ENCODE measurements around the gene MT1G.
"Not testable (repeated sequence)": the region's sequence is repeated elsewhere in the genome, so short reads cannot be mapped to it uniquely, and the experiment has no call there.

The MT1G gene

GRCh38 chr16:56670620-56670934 lies 2.7 kb upstream of the MT1G start:
- no peak for TF ChIP-seq CTCF (IDR thresholded peaks at IDR 0.05; ENCODE audit: control insufficient read depth, insufficient read depth, low read depth, low read length, missing control alignments)
- H3K4me3 ChIP-seq (ENCODE audit: control insufficient read depth, low read depth, low read length) = no peak overlapping the region
- DNase-seq (ENCODE audit: low read depth) = no peak

- DNase-seq (ENCODE audit: low read depth) = no peak
- no peak for TF ChIP-seq CTCF (IDR thresholded peaks at IDR 0.05; ENCODE audit: control insufficient read depth, insufficient read depth, low read depth, low read length, missing control alignments)
- no peak overlapping the region for H3K4me3 ChIP-seq (ENCODE audit: control insufficient read depth, low read depth, low read length)
These were observed 2.2 kb upstream of the MT1G start for GRCh38 chr16:56669840-56670619.

GRCh38 chr16:56669005-56669839 lies 1.4 kb upstream of the MT1G start, which contains the start of gene MT1H:
Gene MT1H, plus strand, starts transcription at chr16:56669814. Its CDS starts 71 bp downstream, at chr16:56669885.
- DNase-seq (ENCODE audit: low read depth) = no peak
- H3K4me3 ChIP-seq (ENCODE audit: control insufficient read depth, low read depth, low read length) = no peak within 1 kb of the TSS
- no peak for TF ChIP-seq CTCF (IDR thresholded peaks at IDR 0.05; ENCODE audit: control insufficient read depth, insufficient read depth, low read depth, low read length, missing control alignments)

- not testable (repeated sequence) for H3K4me3 ChIP-seq (ENCODE audit: control insufficient read depth, low read depth, low read length); DNase-seq (ENCODE audit: low read depth)
These were observed 2.3 kb downstream of the MT1G start for GRCh38 chr16:56665286-56666261.

- no peak overlapping the region for H3K4me3 ChIP-seq (ENCODE audit: control insufficient read depth, low read depth, low read length)
- TF ChIP-seq CTCF (IDR thresholded peaks at IDR 0.05; ENCODE audit: control insufficient read depth, insufficient read depth, low read depth, low read length, missing control alignments) = no peak
- no peak for DNase-seq (ENCODE audit: low read depth)
These were observed 3.4 kb downstream of the MT1G start for GRCh38 chr16:56664506-56664905.

- DNase-seq (ENCODE audit: low read depth) = no peak
- TF ChIP-seq CTCF (IDR thresholded peaks at IDR 0.05; ENCODE audit: control insufficient read depth, insufficient read depth, low read depth, low read length, missing control alignments) = no peak
- peak overlapping the region; percentile 6; the same call in 1 of the 2 replicates for H3K4me3 ChIP-seq (ENCODE audit: control insufficient read depth, low read depth, low read length)
These were observed 5.2 kb downstream of the MT1G start for GRCh38 chr16:56662357-56663354.
